Left renal pelvis (tissue), 4 donors: ENCODE data around the gene ZNF595. TPM values are rescaled to one million over a fixed set of nuclear protein-coding genes. Genes with fewer than 3 reads are reported as not detected.
"Not testable (repeated sequence)": the region's sequence is repeated elsewhere in the genome, so short reads cannot be mapped to it uniquely, and the experiment has no call there.

Source experiments
- DNase-seq, 4 donors: peaks; one replicate each; pipeline ENCODE4 v3.0.0-alpha.2; 2013; ENCODE audit warnings: low read depth in 4 of 4, low spot score in 3 of 4
- polyA plus RNA-seq, 4 donors: library from polyadenylated mRNA; unstranded; fragments of 120-200 nt; gene quantifications; one replicate each; pipeline ENCODE4 v1.2.1, GENCODE V29; 2013; ENCODE audit not compliant: insufficient read length in 4 of 4

Gene ZNF595
- polyA plus RNA-seq, 4 donors, result 14.2 to 40.5 (median 17.2) TPM

GRCh38 chr4:71830-72229 lies 18.7 kb downstream of the ZNF595 start:
- DNase-seq, result no peak

GRCh38 chr4:85951-86350 lies 32.8 kb downstream of the ZNF595 start:
- DNase-seq, result no peak

DNA sequence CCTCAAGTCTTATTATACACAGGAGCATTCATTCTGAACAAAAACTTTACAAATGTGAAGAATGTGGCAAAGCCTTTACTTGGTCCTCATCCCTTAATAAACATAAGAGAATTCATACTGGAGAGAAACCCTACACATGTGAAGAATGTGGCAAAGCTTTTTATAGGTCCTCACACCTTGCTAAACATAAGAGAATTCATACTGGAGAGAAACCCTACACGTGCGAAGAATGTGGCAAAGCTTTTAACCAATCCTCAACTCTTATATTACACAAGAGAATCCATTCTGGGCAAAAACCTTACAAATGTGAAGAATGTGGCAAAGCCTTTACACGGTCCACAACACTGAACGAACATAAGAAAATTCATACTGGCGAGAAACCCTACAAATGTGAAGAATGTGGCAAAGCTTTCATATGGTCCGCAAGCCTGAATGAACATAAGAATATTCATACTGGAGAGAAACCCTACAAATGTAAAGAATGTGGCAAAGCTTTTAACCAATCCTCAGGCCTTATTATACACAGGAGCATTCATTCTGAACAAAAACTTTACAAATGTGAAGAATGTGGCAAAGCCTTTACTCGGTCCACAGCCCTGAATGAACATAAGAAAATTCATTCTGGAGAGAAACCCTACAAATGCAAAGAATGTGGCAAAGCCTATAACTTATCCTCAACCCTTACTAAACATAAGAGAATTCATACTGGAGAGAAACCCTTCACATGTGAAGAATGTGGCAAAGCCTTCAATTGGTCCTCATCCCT lies 33.6 kb downstream of the ZNF595 start:
- not testable (repeated sequence) for DNase-seq

GRCh38 chr4:98386-98785 lies 45.3 kb downstream of the ZNF595 start:
- no peak for DNase-seq

DNA sequence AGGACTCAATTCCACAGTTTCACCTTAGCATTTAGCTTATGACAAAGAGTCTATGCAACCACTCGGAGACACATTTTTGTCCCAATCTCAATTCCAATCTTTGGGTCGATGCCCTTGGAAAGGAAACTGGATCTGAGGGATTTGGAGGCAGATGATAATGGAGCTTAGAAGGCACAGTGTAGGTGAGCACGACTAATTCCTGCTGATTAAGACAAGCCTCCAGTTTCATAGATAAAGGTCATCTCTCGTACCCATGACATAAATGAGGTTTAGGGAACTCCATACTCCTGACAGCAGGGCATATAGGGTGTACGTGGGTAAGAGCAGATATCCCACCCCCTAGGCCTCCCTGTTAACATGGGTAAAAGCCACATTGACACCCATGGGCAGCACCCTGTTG lies 46.7 kb downstream of the ZNF595 start:
- DNase-seq, result no peak

DNA sequence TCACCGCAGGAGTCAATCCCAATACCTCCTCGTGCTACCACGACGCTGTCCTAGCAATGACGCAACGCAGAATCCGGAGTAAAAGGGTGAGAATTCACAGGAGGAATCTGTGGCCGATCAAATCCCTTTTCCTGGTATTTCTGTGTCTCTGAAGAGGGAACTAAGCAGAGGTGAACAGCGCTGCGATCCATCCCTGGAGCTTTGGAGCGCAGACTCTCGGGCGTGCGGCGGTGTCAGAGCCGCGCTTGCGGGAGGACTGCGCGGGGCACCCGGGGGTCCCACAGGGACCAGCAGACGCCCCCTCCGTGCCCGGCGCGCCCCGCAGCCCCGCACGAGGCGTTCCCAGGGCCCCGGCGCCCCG lies 53.9 kb downstream of the ZNF595 start:
- DNase-seq, result no peak

GRCh38 chr4:107444-108429 lies 54.6 kb downstream of the ZNF595 start:
- no peak for DNase-seq

GRCh38 chr4:112771-113170 lies 59.6 kb downstream of the ZNF595 start:
- DNase-seq, result no peak

DNA sequence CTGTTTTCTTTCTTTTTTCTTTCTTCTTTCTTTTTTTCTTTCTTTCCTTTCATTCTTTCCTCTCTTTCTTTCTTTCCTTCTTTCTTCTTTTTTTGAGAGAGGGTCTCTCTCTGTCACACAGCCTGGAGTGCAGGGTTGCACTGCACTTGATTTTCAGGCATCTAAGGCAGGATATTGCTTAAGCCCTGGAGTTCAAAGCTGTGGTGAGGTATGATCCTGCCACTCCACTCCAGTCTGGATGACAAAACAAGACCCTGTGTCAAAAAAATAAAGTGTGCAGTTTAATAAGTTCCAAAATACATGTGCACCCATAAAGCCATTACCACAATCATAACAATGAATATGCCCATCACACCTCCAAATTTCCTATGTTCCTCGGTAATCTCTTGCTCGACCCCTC lies 60.6 kb downstream of the ZNF595 start:
- DNase-seq, result no peak

GRCh38 chr4:114149-114548 lies 61.0 kb downstream of the ZNF595 start:
- no peak for DNase-seq

DNA sequence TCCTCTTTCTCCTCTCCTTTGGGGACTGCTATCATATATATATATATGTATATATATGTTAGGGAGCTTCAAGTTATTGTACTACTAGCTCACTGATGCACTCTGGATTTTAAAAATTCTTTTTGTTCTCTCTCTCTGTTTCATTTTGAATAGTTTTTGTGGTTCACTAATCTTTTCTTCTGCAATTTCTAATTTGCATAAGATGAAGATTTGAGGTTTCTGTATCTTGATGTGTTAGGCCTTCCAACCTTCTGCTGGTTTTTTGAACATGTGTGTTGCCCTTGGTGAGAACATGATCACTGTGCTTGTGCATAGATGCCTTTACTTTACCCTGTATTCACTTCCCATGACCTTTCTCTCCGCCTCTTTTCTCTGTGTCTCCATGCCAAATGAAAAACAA lies 63.4 kb downstream of the ZNF595 start:
- no peak for DNase-seq

DNA sequence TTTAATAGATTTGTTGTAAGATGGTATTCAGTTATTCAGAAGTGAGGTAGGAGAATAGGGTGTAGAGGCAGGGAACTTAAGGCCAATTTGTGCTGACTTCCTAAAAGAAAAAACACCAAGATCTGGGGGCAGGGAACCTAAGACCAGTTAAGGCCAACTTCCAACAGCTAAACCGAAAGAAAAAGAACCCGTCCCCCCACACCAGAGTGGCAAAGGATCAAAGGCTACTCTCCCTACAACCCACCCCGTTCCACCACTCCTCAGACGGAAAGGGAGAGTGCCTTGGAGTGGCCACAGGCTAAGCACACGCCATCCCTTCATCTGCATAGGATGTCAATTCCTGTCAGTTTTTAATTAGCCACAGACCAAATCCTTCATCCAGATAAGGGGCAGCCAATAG lies 67.5 kb downstream of the ZNF595 start:
- no peak for DNase-seq

- no peak for DNase-seq
Observed at GRCh38 chr4:121408-122084, 68.4 kb downstream of the ZNF595 start.

- DNase-seq, result not testable (repeated sequence)
Observed at GRCh38 chr4:123922-124274, 70.8 kb downstream of the ZNF595 start.

GRCh38 chr4:124275-125081 lies 71.4 kb downstream of the ZNF595 start, which contains the start of gene ZNF718:
Gene ZNF718, plus strand, starts transcription at chr4:124501. Its CDS starts 170 bp downstream, at chr4:124671.
- peak; percentile 92 to 97 (median 94) for DNase-seq

- DNase-seq, result peak in 3 of 4 donors; percentile 8 to 21 (median 16)
Observed at GRCh38 chr4:125091-125771, 72.1 kb downstream of the ZNF595 start.

DNA sequence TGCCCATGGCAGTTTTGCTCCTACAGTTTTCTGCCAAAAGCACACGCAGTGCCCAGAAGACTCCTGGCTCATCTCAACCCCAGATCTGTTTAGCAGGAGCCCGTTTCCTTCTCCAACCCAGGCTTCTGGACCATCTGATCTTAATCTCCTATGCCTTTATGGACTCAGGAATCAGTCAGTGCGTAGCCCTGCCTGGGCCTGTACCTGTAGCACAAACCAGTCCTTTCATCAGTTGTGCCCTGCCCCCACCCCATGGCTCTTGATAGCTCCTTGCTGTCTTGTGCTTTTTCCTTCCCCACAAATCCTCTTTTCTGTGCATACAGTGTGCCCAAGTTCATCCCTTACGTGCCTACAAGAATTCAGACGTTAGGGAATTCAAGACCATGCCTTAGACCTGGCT lies 72.7 kb downstream of the ZNF595 start:
- no peak for DNase-seq

DNA sequence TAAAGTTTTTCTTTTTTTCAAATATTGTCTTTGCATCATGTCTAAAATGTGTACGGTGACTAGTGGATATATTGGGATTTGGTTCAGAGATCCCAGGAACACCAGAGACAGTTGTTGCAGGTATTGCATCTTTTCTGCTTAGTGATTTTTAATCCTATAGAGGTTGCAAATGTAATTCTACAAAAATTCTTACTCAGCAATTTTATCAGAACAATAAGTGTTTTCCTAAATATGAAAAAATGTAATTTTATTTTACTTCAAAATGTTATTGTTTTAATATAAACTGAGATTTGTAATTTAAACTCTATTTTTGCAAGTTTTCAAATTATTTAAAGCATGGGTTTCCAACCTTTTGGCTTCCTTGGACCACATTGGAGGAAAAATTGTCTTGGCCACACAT lies 79.4 kb downstream of the ZNF595 start:
- DNase-seq, result no peak
